ENCODE results near the gene RBCK1. TPM values are rescaled to one million over a fixed set of nuclear protein-coding genes. Genes with fewer than 3 reads are reported as not detected.

Gene RBCK1
- total and polyA plus RNA-seq, 10 of the 15 experiments (the other 5 are each of a cell fraction or from before 2014, with no cell fraction given), result 14.1 to 99.7 (median 76.0) TPM

GRCh38 chr20:371755-372542, 36.1 kb upstream of the RBCK1 start:
- no peaks in the 10 kb centered on the region for H3K79me2 ChIP-seq (ENCODE audit: control insufficient read depth, insufficient read depth, low read length)

More at GRCh38 chr20:371755-372542, 36.1 kb upstream of the RBCK1 start:
- Histone ChIP-seq H3K4me3 (no peak overlapping the region), H2AFZ (ENCODE audit: control insufficient read depth, low read depth, low read length) (no peak overlapping the region), H3K4me1 (ENCODE audit: control insufficient read depth, insufficient read depth, low read length) (peaks cover 7% of the 10 kb centered on the region), H3K27me3 (replicated peaks in 1 of 2; ENCODE audit: control insufficient read depth in 2 of 2, insufficient read depth in 2 of 2, low read length in 1 of 2) (no peaks in the 10 kb centered on the region), H3K27ac (ENCODE audit: control insufficient read depth, insufficient read depth) (no peak overlapping the region), H3K9me3 (replicated peaks; ENCODE audit: control insufficient read depth, insufficient read depth, low read length) (no peaks in the 10 kb centered on the region), H3K9ac (ENCODE audit: control insufficient read depth, insufficient read depth, low read length) (no peak overlapping the region), H3K4me2 (ENCODE audit: control insufficient read depth, insufficient read depth) (no peak overlapping the region), H3K36me3 (ENCODE audit: control insufficient read depth in 2 of 2, insufficient read depth in 2 of 2, low read length in 1 of 2) (no peaks in the 10 kb centered on the region), H4K20me1 (ENCODE audit: control insufficient read depth, insufficient read depth) (no peaks in the 10 kb centered on the region)
- RAD21 ChIA-PET (ENCODE audit: unreplicated experiment), result interaction anchor here (0.5 kb wide), 1 partner anchor 20 kb away, joined by 3 read pairs; no protein-coding TSS in a partner anchor
- 82% methylated on average over 10 of the region's 10 CpGs for WGBS (ENCODE audit: insufficient coverage, insufficient replicate concordance, low lambda C conversion rate, missing lambda C conversion rate)
- DNase-seq (ENCODE audit: low read depth, low spot score), result no peak
- SMC1A ChIA-PET (ENCODE audit: uncharacterized antibody, unreplicated experiment), result interaction anchor here (0.7 to 1.2 kb wide), 2 partner anchors 17 to 86 kb away, joined by 3 read pairs; no protein-coding TSS in a partner anchor
- TF ChIP-seq SMARCA5 (IDR thresholded peaks at IDR 0.05) (no peak), ZNF274 (IDR thresholded peaks at IDR 0.05; ENCODE audit: insufficient read depth, insufficient read length) (no peak), NFXL1 (IDR thresholded peaks at IDR 0.05; ENCODE audit: borderline replicate concordance) (no peak), MTA3 (IDR thresholded peaks at IDR 0.05; ENCODE audit: borderline replicate concordance, low read length) (no peak), GATAD2B (conservative IDR thresholded peaks at IDR 0.05; ENCODE audit: low read depth) (no peak), NFYA (IDR thresholded peaks at IDR 0.05; ENCODE audit: borderline replicate concordance, low read depth, low read length) (no peak), ETV6 (conservative IDR thresholded peaks at IDR 0.05 in 1 of 2, IDR thresholded peaks at IDR 0.05 in 1 of 2; ENCODE audit: borderline replicate concordance in 1 of 2, low read depth in 1 of 2) (no peak), SKIL (IDR thresholded peaks at IDR 0.05; ENCODE audit: low read depth, poor library complexity, severe bottlenecking) (no peak), TAF1 (IDR thresholded peaks at IDR 0.05; ENCODE audit: borderline replicate concordance, low read depth, low read length) (no peak), PAX5 (IDR thresholded peaks at IDR 0.05; ENCODE audit: borderline replicate concordance, low read depth, low read length) (no peak), NRF1 (conservative IDR thresholded peaks at IDR 0.05; ENCODE audit: low read depth, low read length) (no peak), KAT2A (conservative IDR thresholded peaks at IDR 0.05; ENCODE audit: control insufficient read depth, low read depth, low read length) (no peak), JUNB (IDR thresholded peaks at IDR 0.05) (no peak)
- TF ChIP-seq, protein P1, sequence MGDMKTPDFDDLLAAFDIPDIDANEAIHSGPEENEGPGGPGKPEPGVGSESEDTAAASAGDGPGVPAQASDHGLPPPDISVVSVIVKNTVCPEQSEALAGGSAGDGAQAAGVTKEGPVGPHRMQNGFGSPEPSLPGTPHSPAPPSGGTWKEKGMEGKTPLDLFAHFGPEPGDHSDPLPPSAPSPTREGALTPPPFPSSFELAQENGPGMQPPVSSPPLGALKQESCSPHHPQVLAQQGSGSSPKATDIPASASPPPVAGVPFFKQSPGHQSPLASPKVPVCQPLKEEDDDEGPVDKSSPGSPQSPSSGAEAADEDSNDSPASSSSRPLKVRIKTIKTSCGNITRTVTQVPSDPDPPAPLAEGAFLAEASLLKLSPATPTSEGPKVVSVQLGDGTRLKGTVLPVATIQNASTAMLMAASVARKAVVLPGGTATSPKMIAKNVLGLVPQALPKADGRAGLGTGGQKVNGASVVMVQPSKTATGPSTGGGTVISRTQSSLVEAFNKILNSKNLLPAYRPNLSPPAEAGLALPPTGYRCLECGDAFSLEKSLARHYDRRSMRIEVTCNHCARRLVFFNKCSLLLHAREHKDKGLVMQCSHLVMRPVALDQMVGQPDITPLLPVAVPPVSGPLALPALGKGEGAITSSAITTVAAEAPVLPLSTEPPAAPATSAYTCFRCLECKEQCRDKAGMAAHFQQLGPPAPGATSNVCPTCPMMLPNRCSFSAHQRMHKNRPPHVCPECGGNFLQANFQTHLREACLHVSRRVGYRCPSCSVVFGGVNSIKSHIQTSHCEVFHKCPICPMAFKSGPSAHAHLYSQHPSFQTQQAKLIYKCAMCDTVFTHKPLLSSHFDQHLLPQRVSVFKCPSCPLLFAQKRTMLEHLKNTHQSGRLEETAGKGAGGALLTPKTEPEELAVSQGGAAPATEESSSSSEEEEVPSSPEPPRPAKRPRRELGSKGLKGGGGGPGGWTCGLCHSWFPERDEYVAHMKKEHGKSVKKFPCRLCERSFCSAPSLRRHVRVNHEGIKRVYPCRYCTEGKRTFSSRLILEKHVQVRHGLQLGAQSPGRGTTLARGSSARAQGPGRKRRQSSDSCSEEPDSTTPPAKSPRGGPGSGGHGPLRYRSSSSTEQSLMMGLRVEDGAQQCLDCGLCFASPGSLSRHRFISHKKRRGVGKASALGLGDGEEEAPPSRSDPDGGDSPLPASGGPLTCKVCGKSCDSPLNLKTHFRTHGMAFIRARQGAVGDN (IDR thresholded peaks at IDR 0.05), result no peak
- TF ChIP-seq, protein P2, sequence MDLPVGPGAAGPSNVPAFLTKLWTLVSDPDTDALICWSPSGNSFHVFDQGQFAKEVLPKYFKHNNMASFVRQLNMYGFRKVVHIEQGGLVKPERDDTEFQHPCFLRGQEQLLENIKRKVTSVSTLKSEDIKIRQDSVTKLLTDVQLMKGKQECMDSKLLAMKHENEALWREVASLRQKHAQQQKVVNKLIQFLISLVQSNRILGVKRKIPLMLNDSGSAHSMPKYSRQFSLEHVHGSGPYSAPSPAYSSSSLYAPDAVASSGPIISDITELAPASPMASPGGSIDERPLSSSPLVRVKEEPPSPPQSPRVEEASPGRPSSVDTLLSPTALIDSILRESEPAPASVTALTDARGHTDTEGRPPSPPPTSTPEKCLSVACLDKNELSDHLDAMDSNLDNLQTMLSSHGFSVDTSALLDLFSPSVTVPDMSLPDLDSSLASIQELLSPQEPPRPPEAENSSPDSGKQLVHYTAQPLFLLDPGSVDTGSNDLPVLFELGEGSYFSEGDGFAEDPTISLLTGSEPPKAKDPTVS (IDR thresholded peaks at IDR 0.05; ENCODE audit: low read depth, low read length), result no peak
- POLR2A ChIA-PET, result interaction anchor here (1.0 kb wide), 2 partner anchors 8 to 13 kb away, joined by 3 read pairs; no protein-coding TSS in a partner anchor
- CTCF ChIA-PET, result interaction anchor here (0.8 to 2.2 kb wide), 4 partner anchors 8 to 66 kb away, joined by 3 to 6 read pairs (median 4); no protein-coding TSS in a partner anchor
- FAIRE-seq, result no peak
- BruUV-seq (replicated peaks), result no TSS peak
- intact Hi-C loops (cut with micrococcal nuclease; ENCODE audit: unreplicated experiment), result no loop called here
- in situ Hi-C loops (cut with MboI), result no loop called here
- no peak for ATAC-seq

All from GM12878 (cell line).